ENCODE results near the gene REEP2.

REEP2 gene

DNA sequence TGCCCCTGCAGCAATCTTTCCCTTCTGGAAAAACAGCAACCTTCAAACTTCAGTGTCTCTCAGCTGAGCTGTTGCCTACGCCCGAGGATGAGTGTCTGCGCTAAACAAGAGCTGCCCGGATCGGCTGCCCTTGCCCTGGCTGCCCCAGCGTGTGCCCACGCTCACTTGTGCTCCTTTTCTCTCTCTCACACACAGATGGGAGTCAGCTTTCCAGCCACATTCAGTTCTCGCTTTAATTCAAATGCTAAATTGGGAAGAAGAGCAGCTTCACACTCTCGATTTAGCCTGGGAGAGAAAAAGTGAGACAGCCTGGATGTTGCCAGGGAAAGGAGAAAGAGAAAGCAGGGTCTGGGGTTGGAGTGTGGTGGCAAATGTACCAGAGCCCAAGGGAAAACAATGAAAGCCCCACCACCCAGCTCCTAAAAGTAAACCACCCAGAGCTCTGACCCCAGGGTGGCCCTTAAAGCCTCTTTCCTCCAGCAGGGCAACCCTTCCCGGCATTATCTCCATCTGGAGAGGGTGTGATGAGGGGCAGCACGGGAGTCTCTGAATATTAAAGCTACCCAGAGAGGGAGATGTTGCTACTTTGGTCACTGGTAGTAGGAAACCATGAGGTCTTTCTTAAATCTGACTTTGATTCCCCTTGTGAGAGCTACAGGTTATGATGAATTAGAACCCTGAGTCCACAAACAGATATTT lies 16.5 kb downstream of the REEP2 start:
- no peaks in the 10 kb centered on the region for H3K36me3 ChIP-seq (ENCODE audit: control insufficient read depth in 4 of 4, insufficient read depth in 4 of 4, low read length in 3 of 4)
- no peak overlapping the region for H3K27ac ChIP-seq (ENCODE audit: insufficient read depth in 1 of 2, low read depth in 1 of 2, low read length in 2 of 2, poor library complexity in 1 of 2, severe bottlenecking in 2 of 2)
- H3K4me3 ChIP-seq (ENCODE audit: control insufficient read depth in 1 of 7, extremely low read depth in 1 of 7, insufficient read depth in 4 of 7, low read depth in 2 of 7, low read length in 6 of 7) = no peak overlapping the region
- DNase-seq = no peak
- no peaks in the 10 kb centered on the region for H3K9me3 ChIP-seq (ENCODE audit: control extremely low read depth in 1 of 5, control insufficient read depth in 4 of 5, insufficient read depth in 2 of 5, low read depth in 1 of 5, low read length in 4 of 5)
- CTCF ChIA-PET = interaction anchor here (0.7 to 29.7 kb wide), 5 partner anchors 7 to 92 kb away, joined by 3 to 494 read pairs (median 7); partner anchors contain the start of gene EGR1
- WGBS (ENCODE audit: insufficient coverage) = 93% methylated on average over 7 of the region's 11 CpGs
- H3K27me3 ChIP-seq (replicated peaks in 2 of 5; ENCODE audit: control insufficient read depth in 4 of 5, insufficient read depth in 5 of 5, low read length in 4 of 5) = no peaks in the 10 kb centered on the region
- POLR2A ChIA-PET = no interaction called here
- peaks cover under 1 to 34% (median 27%) of the 10 kb centered on the region in 4 experiments for H3K4me1 ChIP-seq (ENCODE audit: control extremely low read depth in 1 of 4, control insufficient read depth in 4 of 4, insufficient read depth in 4 of 4, low read length in 3 of 4)

DNA sequence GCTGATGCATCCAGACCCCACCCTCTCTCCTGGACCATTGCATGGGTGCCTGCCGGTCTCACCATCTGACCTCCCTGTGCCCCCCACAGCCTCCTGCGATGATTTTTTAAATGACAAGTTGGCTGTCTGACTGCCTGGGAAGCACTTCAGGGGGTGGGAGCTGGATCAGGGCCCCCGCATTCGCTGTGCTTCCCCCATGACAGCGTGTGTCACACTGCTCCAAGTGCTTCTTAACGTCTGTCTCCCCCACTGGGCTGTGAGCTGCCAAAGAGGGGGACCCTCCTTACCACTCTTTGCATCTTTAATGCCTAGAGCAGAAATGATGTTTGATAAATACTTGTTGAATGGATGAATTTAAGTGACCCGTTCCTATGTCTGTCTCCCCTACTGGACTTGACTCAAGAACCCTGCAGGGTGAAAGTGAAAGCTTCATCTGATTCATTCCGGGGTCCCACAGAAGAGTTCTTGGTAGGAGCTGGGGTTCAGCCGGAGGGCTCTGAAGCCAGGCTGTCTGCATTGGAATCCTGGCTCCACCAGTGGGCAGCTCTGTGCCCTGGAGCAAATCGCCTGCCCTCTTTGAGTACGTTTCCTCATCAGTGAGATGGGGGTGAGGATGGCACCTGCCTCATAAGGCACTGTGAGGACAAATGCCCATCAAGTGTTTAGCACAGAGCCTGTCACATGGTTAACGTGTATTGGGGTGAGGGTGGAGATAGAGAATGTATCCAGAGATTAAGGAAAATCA lies 18.8 kb downstream of the REEP2 start:
- H3K9me3 ChIP-seq (ENCODE audit: control extremely low read depth in 1 of 5, control insufficient read depth in 4 of 5, insufficient read depth in 2 of 5, low read depth in 1 of 5, low read length in 4 of 5) = no peaks in the 10 kb centered on the region
- WGBS (ENCODE audit: insufficient coverage) = 69% methylated on average over 8 of the region's 12 CpGs
- H3K27me3 ChIP-seq (replicated peaks in 2 of 5; ENCODE audit: control insufficient read depth in 4 of 5, insufficient read depth in 5 of 5, low read length in 4 of 5) = no peaks in the 10 kb centered on the region
- ChIA-PET CTCF (interaction anchor here (0.7 to 29.7 kb wide), 9 partner anchors 8 to 90 kb away, joined by 3 to 494 read pairs (median 4); no protein-coding TSS in a partner anchor), POLR2A (interaction anchor here (0.8 kb wide), 1 partner anchor 19 kb away, joined by 3 read pairs; the partner anchor contains the start of gene REEP2)
- H3K4me3 ChIP-seq (ENCODE audit: control insufficient read depth in 1 of 7, extremely low read depth in 1 of 7, insufficient read depth in 4 of 7, low read depth in 2 of 7, low read length in 6 of 7) = peak overlapping the region in 1 of 7 experiments; percentile 28
- DNase-seq = no peak
- H3K4me1 ChIP-seq (ENCODE audit: control extremely low read depth in 1 of 4, control insufficient read depth in 4 of 4, insufficient read depth in 4 of 4, low read length in 3 of 4) = peaks cover 2 to 35% (median 27%) of the 10 kb centered on the region in 4 experiments
- H3K27ac ChIP-seq (ENCODE audit: insufficient read depth in 1 of 2, low read depth in 1 of 2, low read length in 2 of 2, poor library complexity in 1 of 2, severe bottlenecking in 2 of 2) = no peak overlapping the region
- H3K36me3 ChIP-seq (ENCODE audit: control insufficient read depth in 4 of 4, insufficient read depth in 4 of 4, low read length in 3 of 4) = no peaks in the 10 kb centered on the region

GRCh38 chr5:138458384-138458783 lies 19.5 kb downstream of the REEP2 start:
- POLR2A ChIA-PET = no interaction called here
- Histone ChIP-seq H3K9me3 (ENCODE audit: control extremely low read depth in 1 of 5, control insufficient read depth in 4 of 5, insufficient read depth in 2 of 5, low read depth in 1 of 5, low read length in 4 of 5) (no peaks in the 10 kb centered on the region), H3K27ac (ENCODE audit: insufficient read depth in 1 of 2, low read depth in 1 of 2, low read length in 2 of 2, poor library complexity in 1 of 2, severe bottlenecking in 2 of 2) (no peak overlapping the region), H3K4me1 (ENCODE audit: control extremely low read depth in 1 of 4, control insufficient read depth in 4 of 4, insufficient read depth in 4 of 4, low read length in 3 of 4) (peaks cover 2 to 36% (median 30%) of the 10 kb centered on the region in 4 experiments), H3K27me3 (replicated peaks in 2 of 5; ENCODE audit: control insufficient read depth in 4 of 5, insufficient read depth in 5 of 5, low read length in 4 of 5) (no peaks in the 10 kb centered on the region), H3K36me3 (ENCODE audit: control insufficient read depth in 4 of 4, insufficient read depth in 4 of 4, low read length in 3 of 4) (no peaks in the 10 kb centered on the region), H3K4me3 (ENCODE audit: control insufficient read depth in 1 of 7, extremely low read depth in 1 of 7, insufficient read depth in 4 of 7, low read depth in 2 of 7, low read length in 6 of 7) (peak overlapping the region in 2 of 7 experiments; percentile 17 to 28)
- CTCF ChIA-PET = interaction anchor here (0.7 to 29.7 kb wide), 6 partner anchors 9 to 90 kb away, joined by 3 to 494 read pairs (median 5); no protein-coding TSS in a partner anchor
- DNase-seq = peak in 1 of 3 donors; percentile 31
- 17% methylated on average over 10 of the region's 11 CpGs for WGBS (ENCODE audit: insufficient coverage)

- 100% methylated on average over 3 of the region's 9 CpGs for WGBS (ENCODE audit: insufficient coverage)
- H3K36me3 ChIP-seq (ENCODE audit: control insufficient read depth in 4 of 4, insufficient read depth in 4 of 4, low read length in 3 of 4) = no peaks in the 10 kb centered on the region
- ChIA-PET POLR2A (no interaction called here), CTCF (interaction anchor here (1.0 to 29.7 kb wide), 3 partner anchors 9 to 50 kb away, joined by 3 to 494 read pairs (median 143); no protein-coding TSS in a partner anchor)
- DNase-seq = no peak
- H3K27me3 ChIP-seq (replicated peaks in 2 of 5; ENCODE audit: control insufficient read depth in 4 of 5, insufficient read depth in 5 of 5, low read length in 4 of 5) = no peaks in the 10 kb centered on the region
- H3K4me1 ChIP-seq (ENCODE audit: control extremely low read depth in 1 of 4, control insufficient read depth in 4 of 4, insufficient read depth in 4 of 4, low read length in 3 of 4) = peaks cover 2 to 41% (median 34%) of the 10 kb centered on the region in 4 experiments
- H3K27ac ChIP-seq (ENCODE audit: insufficient read depth in 1 of 2, low read depth in 1 of 2, low read length in 2 of 2, poor library complexity in 1 of 2, severe bottlenecking in 2 of 2) = no peak overlapping the region
- peak overlapping the region in 1 of 7 experiments; percentile 6 for H3K4me3 ChIP-seq (ENCODE audit: control insufficient read depth in 1 of 7, extremely low read depth in 1 of 7, insufficient read depth in 4 of 7, low read depth in 2 of 7, low read length in 6 of 7)
- no peaks in the 10 kb centered on the region for H3K9me3 ChIP-seq (ENCODE audit: control extremely low read depth in 1 of 5, control insufficient read depth in 4 of 5, insufficient read depth in 2 of 5, low read depth in 1 of 5, low read length in 4 of 5)
Observed at GRCh38 chr5:138458856-138459255, 20.0 kb downstream of the REEP2 start.

DNA sequence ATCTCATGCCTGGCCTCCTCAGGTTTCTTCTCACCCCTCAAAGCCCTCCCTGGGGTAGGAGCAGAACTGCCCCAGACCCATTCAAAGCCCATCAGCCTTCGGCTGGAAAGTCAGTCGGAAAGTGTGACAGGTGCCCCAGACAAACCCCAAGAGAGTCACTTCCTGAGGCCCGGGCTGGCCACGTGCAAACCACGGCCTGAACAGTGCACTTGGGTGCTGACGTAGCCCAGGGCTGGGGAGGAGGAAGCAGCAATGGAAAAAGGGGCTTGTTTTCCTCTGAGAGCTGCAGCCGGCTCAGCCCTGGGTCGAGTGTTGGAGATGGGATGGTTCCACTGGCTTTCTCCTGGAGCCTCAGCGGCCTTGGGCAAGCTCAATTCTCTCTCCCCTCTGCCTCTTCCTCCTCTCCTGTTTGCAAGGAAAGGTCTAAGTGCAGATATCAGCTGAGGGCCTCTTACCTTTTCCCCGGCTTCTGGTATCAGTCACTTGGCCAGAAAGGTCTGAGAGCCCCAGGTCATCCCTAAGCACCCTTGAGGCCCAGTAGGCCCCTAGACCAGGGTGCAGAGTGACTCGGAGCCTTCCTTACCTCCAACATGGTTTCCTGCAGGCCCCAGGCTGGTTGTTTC lies 20.6 kb downstream of the REEP2 start:
- ChIA-PET POLR2A (no interaction called here), CTCF (interaction anchor here (0.5 to 29.7 kb wide), 3 partner anchors 10 to 294 kb away, joined by 3 to 494 read pairs (median 143); no protein-coding TSS in a partner anchor)
- Histone ChIP-seq H3K4me3 (ENCODE audit: control insufficient read depth in 1 of 7, extremely low read depth in 1 of 7, insufficient read depth in 4 of 7, low read depth in 2 of 7, low read length in 6 of 7) (no peak overlapping the region), H3K36me3 (ENCODE audit: control insufficient read depth in 4 of 4, insufficient read depth in 4 of 4, low read length in 3 of 4) (no peaks in the 10 kb centered on the region), H3K9me3 (ENCODE audit: control extremely low read depth in 1 of 5, control insufficient read depth in 4 of 5, insufficient read depth in 2 of 5, low read depth in 1 of 5, low read length in 4 of 5) (no peaks in the 10 kb centered on the region), H3K27ac (ENCODE audit: insufficient read depth in 1 of 2, low read depth in 1 of 2, low read length in 2 of 2, poor library complexity in 1 of 2, severe bottlenecking in 2 of 2) (no peak overlapping the region), H3K4me1 (ENCODE audit: control extremely low read depth in 1 of 4, control insufficient read depth in 4 of 4, insufficient read depth in 4 of 4, low read length in 3 of 4) (peaks cover 2 to 45% (median 37%) of the 10 kb centered on the region in 4 experiments), H3K27me3 (replicated peaks in 2 of 5; ENCODE audit: control insufficient read depth in 4 of 5, insufficient read depth in 5 of 5, low read length in 4 of 5) (no peaks in the 10 kb centered on the region)
- peak; percentile 68 to 86 (median 80) for DNase-seq
- 23% methylated on average over 10 of the region's 11 CpGs for WGBS (ENCODE audit: insufficient coverage)

DNA sequence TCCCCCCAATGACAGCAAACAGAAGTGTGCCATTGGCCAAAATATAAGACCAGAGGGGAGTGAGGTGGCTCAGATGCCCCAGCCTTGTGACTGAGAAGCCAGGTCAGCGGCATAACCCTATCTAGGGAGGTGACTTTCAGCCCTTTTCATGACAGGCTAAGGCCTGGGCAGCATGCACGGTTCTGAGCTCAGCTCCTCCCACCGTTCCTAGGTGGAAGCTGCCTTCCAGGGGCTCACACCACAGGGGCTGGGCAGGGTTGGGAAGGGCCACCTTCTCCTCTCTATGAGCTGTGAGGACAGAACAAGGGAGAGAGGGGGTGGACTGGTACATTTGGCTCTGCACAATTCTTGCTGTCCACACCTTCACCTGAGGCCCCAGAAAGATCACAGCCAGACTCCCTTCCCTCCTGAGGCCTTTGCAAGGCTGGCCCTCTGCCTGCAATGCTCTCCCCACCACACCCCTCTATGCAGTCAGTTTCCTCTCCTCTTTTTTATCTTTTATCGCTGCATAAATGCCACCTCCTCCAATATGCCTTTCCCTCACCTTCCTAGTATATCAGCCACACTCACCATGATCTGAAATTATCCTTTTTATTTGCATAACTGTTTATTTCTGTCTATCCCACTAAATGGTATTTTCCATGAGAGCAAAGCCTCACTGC lies 21.3 kb downstream of the REEP2 start:
- H3K27me3 ChIP-seq (replicated peaks in 2 of 5; ENCODE audit: control insufficient read depth in 4 of 5, insufficient read depth in 5 of 5, low read length in 4 of 5) = no peaks in the 10 kb centered on the region
- WGBS (ENCODE audit: insufficient coverage) = 95% methylated on average over 4 of the region's 4 CpGs
- H3K27ac ChIP-seq (ENCODE audit: insufficient read depth in 1 of 2, low read depth in 1 of 2, low read length in 2 of 2, poor library complexity in 1 of 2, severe bottlenecking in 2 of 2) = no peak overlapping the region
- DNase-seq = no peak
- H3K36me3 ChIP-seq (ENCODE audit: control insufficient read depth in 4 of 4, insufficient read depth in 4 of 4, low read length in 3 of 4) = no peaks in the 10 kb centered on the region
- ChIA-PET POLR2A (interaction anchor here (0.6 kb wide), 1 partner anchor 84 kb away, joined by 3 read pairs; no protein-coding TSS in a partner anchor), CTCF (interaction anchor here (0.5 to 29.7 kb wide), 4 partner anchors 10 to 295 kb away, joined by 3 to 494 read pairs (median 74); no protein-coding TSS in a partner anchor)
- H3K4me3 ChIP-seq (ENCODE audit: control insufficient read depth in 1 of 7, extremely low read depth in 1 of 7, insufficient read depth in 4 of 7, low read depth in 2 of 7, low read length in 6 of 7) = no peak overlapping the region
- no peaks in the 10 kb centered on the region for H3K9me3 ChIP-seq (ENCODE audit: control extremely low read depth in 1 of 5, control insufficient read depth in 4 of 5, insufficient read depth in 2 of 5, low read depth in 1 of 5, low read length in 4 of 5)
- H3K4me1 ChIP-seq (ENCODE audit: control extremely low read depth in 1 of 4, control insufficient read depth in 4 of 4, insufficient read depth in 4 of 4, low read length in 3 of 4) = peaks cover 2 to 49% (median 38%) of the 10 kb centered on the region in 4 experiments
